Stimulated activated CD4-positive, alpha-beta T cell treated with anti-CD3 and anti-CD28 coated beads, Interleukin-15, amount 100 ng/mL, for 48 hours (primary cell): ENCODE data around the gene CNTNAP2.
"Not testable (repeated sequence)": the region's sequence is repeated elsewhere in the genome, so short reads cannot be mapped to it uniquely, and the experiment has no call there.

ENCODE experiments used
- DNase-seq, 2 donors: peaks; one replicate each; pipeline ENCODE4 v3.0.0-alpha.2; 2020; ENCODE audit warnings: low read depth in 2 of 2

CNTNAP2 gene

DNA sequence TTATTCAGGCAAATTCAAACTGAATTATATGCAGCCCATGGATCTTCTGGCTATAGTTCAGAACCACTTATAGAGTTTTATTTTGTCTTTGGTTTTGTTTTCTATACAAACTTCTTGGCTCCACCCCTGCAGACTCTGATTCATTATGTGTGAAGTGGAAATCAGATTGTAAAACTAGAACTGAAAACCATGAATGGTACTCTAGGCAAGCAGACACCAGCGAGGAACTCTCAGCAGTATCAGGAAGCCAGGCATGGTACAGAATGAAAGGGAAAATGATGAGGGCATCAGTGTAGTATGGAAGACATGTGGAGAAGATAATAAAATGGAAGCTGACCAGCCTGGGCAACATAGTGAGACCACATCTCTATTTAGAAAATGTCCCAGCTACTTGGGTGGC lies 1447.1 kb downstream of the CNTNAP2 start:
- DNase-seq: no peak

DNA sequence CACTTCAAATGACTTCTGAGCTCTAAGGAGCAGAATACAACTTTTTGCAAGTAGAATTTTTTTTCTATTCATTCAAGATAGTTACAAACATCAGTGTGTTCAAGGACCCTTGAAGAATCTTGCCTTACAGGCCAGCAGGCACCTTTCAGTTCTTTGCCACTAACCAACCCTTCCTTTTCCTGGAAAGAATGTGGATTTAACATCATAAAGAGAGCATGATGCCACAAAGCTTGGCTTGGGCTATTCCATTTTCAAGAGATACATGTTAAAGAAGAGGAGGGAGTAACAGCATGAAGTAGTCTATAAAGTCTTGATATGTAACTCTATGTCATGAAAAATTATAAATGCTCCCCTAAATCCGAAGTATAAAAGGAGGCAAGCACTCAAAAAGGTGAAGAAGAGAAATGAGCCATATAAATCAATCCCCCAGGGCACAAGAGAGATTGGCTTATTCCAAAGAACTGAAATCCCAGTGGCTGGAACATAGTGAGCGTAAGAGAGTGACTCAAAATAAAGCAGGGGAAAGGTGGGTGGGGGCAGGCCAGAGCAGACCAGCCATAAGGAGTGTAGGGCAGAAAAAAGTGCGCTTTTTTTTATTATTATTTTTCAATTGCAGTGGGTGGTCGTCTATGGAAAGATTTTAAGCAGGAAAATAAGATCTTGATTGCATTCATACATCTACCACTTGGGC lies 1448.3 kb downstream of the CNTNAP2 start:
- DNase-seq: no peak

DNA sequence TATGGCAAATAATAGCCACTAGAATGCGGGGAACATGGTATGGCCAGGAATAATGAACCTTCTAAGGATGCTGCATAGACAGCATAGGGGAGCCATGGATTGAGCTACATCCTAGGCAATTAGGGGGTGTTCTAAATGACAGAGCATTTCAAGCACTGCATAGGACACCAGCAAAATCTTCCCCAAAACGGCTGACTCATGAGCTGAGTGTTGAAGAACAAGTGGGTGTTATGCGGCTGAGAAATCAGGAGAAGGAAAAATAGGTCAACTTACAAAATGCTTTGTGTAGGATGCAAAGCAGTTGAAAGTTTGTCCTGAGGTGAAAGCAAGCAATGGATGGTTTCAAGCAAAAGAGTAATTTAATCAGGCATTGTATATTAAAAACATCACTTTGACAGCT lies 1450.4 kb downstream of the CNTNAP2 start:
- DNase-seq: no peak

DNA sequence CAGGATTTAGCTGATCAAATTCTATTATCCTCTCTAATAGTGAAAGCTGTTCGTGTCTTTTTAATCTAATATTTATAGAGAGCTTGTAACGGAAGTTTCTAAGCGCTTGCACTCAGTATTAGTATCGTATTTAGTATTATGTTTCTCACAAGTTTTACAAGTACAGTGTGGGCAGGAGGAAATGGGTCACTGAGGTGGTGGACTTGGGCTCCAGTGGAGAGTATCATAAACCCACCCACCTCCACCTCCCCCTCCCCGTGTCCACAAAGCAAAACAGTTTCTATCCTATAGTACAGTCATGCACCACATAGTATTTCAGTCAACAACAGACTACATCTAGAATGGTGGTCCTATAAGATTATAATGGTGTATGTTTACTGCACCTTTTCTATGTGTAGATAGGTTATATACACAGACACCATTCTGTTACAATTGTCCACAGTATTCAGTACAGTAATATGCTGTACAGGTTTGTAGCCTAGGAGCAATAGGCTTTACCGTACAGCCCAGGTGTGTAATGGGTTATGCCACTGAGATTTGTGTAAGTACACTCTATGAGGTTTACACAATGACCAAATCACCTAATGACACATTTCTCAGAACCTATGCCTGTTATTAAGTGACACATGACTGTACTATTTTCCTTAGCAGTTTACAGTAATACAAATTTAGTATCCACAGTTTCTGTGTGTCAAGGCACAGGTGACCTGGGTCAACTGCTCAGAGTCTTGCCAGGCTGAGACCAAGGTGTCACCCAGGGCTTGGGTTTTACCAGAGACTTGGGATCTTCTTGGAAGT lies 1452.7 kb downstream of the CNTNAP2 start:
- no peak for DNase-seq

DNA sequence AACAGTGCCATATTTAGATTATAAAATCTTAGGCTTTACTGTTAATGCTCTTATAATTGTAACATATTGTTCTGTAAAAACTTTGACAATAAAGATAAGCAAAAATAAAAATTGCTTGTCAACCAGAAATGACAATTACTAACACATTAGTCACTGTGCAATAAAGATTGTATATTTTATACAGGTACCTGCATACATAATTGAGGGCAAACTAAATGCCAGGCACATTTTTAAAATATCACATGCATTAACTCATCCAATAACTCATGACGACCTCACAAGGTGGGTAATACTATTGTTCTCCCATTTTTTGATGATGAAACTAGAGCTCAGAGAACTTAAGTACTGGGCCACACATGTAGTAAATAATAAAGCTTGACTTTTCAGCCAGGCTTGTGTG lies 1453.8 kb downstream of the CNTNAP2 start:
- DNase-seq: no peak

DNA sequence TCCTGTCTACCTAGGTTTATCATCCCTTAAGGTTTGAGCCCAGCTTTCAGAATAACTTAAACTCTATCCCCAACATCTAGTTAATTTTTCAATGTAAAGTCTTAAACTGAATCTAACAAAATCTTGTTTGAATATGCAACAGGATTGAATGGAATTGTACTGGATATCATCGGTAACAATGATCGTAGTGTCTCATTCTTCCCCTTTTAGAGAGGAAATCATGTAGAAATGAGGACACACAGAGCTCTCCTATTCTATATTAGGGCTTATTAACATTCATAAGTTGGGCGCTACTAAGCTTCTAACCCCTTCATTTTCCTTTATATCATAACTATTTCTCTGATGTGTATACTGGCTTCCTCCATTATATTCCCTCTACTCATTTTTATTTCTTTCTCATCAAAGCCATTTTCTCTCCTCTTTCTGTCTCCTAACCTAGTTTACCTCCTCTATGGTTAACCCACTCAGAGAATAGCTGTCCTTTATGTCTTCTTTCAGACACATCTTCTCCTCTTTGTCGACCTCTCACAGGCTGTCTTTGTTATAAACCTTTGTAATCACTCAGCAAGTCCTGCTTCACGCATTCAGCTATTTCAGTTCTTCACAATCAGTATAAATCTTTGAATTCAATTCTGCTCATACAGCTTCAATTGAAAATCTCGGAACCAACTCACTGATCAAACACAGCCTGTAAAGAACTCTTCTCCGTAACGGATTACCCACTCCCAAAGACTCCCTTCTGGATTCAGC lies 1455.0 kb downstream of the CNTNAP2 start:
- DNase-seq: no peak

DNA sequence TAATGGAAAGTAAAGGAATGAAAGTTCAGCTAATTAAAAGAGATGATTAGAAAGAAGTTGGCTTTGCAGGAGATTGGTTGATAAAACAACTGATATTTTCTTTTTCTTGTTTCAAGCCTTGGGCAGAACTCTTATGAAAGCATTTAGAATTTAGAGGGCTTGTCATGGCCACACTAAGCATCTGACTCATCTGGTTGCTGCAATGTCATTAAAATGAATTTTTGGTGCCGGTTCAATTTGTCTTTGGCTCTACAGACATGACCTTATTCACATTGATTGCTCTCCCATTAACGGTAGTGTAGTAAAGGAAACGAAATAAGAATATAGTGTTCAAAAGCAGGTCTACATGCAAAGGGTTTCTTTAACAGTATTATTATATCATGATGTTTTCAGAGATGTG lies 1461.6 kb downstream of the CNTNAP2 start:
- no peak for DNase-seq

DNA sequence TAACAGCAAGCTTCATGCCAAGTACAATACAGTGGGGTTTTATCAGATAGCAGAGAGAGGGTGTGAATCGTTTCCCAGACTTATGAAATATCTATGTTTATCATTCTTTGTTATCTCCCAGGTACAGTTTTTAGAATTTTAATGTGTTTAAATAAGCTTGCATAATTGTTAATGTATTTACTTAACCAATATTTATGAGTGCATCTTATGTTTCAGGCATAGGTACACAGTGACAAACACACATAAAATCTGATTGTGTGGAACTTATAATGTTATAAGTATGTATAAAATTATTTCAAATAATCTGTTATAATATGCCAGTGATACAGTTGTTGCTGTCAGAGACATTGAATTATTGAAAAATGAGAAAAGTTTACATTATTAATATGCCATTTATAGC lies 1462.5 kb downstream of the CNTNAP2 start:
- DNase-seq: no peak

DNA sequence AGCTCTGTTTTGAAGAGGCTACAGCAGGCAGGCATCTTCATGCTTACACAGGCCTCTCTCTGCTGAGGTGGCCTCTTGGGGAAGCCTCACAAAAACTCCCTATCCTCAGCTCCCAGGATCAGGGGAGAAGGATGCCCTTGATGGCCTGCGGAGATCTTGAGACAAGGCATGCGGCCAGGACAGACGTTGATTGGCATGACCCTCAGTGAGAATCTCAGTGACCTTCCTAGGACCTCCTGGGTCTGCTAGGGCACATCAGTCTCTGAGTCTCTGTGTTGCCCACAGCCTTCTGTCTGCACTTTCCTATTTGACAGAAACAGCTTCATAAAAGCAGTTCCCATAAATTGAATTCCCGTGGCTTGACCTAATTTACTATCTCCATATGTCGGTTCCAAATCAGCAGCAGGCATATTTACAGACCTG lies 1468.2 kb downstream of the CNTNAP2 start:
- no peak for DNase-seq

DNA sequence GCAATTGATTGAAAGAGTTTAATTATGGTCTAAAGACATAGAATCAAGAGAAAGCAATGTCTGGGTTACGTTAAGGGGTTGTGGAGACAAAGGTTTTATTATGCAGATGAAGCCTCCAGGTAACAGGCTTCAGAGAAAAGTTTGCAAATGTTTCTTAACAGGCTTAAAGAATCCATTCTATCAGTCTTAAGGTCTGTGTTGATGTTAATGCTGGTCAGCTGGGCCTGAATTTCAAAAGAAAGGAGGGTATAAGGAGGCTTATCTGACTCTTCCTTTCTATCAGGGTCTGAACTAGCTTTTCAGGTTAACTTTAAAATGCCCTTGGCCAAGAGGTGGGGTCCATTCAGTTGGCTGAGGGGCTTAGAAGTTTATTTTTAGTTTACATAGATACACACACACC lies 1469.5 kb downstream of the CNTNAP2 start:
- DNase-seq: no peak

DNA sequence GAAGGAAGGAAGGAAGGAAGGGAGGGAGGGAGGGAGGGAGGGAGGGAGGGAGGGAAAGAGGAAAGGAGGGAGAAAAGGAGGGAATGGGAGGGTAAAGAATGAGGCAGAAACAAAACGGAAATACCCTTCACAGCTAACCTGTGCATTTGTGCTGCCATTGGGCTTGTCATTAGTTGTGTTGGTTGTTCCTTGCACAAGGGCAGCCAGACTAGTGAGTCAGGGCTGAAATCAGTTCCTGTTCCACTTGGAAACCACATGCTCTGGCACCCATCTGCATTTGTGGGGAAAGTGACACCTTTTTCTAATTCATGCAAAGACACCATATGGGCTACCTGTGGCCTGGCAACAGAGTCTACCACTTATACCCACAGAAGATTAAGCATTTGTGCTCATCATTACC lies 1469.9 kb downstream of the CNTNAP2 start:
- no peak for DNase-seq

DNA sequence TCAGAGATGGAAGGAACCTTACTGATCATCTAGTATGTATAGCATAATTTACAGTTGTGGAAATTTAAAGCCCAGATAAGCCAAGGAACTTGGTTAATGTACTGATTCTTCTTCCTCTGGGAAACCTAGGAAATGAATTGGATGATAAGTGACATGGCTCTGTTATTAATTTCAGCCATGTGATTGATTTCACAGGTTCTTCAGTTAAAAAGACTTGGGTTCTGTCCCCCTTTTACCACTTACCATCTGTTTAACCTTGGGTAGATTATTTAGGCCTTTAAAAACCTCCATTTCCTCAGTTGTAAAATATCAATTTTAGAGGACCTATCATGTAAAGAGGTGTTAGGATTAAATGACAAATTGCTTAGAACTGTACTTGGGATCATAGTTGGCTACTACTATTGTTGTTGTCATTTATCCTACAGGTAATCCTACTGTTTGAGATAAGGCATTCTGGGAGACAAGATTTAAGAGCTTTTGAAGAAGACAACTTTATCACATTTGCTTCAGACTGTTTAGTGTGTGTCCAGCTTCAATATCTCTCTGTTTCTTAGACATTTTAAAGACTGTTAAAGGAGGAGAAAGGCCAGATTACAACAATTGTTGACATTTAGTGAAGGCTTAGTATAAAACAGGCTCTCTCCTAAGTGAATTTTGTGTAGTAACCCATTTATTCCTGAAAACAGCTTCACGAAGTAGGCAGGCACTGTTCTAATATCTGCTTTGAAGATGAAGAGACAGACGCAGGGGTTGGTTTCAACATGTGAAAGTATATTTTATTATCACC lies 1476.9 kb downstream of the CNTNAP2 start:
- no peak for DNase-seq

DNA sequence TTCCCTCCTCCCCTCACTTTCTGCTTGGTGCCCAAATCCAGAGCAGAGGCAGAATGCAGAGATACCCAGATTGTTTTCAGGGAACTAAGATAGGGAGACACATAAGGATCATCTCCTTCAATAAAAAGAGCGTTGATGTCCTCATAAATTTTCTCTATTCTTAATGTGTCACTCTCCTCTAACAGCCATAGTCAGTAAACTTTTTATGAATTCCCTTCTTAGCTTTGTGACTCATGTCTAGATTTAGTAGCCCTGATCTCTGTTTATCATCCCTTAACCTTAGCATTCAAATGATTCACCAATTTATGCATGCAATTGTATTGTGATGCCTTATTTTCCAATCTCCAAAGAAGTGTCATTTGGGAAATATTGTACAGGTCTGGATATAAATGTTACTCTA lies 1478.4 kb downstream of the CNTNAP2 start:
- no peak for DNase-seq

DNA sequence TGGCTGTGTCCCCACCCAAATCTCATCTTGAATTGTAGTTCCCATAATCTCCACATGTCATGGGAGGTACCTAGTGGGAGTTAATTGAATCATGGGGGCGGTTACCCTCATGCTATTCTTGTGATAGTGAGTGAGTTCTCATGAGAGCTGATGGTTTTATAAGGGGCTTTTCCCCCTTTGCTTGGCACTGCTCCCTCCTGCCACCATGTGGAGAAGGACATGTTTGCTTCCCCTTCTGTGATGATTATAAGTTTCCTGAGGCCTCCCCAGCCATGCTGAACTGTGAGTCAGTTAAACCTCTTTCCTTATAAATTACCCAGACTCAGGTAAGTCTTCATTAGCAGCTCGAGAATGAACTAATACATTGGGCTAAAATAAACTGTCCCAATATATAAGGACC lies 1482.1 kb downstream of the CNTNAP2 start:
- not testable (repeated sequence) for DNase-seq

DNA sequence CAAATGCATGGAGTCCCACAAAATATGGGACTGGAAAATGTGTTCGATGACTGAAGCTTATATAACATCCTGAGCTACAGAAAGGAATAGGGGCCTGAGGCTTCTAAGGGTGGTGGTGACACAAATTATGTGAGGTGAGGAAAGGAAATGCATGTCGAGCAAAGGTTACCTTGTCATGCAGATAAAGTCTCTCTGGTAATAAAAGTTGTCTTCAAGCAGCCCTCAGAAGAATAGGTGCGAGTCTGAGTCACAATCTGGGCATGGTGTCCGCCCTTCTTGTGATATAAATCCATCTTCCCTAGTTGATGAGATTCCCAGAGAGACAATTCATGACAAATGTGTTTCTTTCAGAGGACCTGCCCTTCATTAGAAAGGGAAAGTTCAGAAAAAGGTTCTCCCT lies 1488.7 kb downstream of the CNTNAP2 start:
- DNase-seq: no peak

DNA sequence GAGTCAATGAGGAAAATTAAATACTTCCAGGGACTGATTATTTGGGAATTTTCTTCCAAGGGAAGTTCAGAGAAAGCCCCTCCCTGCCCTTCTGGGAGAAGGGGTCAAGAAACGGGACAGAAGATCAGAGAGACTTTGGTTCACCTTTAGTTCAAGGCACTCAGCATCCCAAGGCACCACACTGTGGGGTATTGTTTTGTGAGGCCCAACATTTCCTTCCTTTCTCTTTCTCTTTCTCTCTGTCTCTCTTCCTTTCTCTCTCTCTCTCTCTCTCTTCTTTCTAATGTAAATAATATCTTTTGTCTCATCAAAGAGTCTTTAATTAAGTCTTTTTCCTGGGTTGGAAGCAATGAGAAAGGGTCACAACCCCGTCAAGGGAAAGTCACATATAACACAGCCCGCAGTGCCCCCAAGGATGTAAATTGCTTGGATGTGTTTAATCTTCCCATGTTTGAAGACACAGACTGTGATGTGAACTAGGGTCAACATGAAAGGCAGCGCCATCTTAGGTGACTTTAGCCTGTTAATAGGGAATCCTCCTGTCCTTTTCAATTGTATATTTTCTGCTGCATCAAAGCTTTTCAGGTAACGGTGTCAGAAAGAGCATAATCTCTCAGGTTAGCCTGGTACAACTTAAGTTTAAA lies 1490.7 kb downstream of the CNTNAP2 start:
- DNase-seq: no peak

DNA sequence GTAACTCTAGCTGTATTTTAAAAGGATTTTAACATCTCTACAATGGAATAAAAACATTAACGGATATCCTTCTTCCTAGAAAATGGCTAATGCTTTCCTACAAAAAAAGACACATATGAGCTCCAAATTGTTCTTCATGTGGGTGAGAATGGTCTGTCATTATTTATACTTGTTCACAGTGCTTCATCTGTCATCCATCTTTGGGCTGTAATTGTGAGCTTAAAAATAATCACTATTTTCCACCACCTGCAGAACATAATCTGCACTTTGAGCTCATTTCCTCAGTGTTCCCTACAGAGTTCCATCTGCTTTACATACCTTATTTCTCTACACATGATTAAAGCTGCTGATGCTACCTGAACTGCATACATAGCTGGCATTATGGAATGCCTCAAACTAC lies 1494.8 kb downstream of the CNTNAP2 start:
- no peak for DNase-seq

DNA sequence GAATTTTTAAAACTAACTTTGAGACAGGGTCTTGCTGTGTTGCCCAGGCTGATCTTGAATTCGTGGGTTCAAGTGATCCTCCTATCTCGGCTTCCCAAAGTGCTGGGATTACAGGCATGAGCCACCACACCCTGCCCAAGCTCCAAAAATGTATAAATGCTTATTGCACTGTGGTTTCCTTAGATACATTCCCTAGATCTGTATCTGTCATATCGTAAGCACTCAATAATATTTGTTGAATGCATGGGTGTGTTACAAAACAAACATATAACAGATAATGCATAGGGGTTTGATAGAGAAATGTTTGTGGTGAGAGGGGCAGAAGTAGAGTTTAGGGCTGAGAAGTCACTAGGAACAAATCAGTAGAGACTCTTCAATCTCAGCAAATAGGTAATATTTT lies 1518.7 kb downstream of the CNTNAP2 start:
- no peak for DNase-seq

DNA sequence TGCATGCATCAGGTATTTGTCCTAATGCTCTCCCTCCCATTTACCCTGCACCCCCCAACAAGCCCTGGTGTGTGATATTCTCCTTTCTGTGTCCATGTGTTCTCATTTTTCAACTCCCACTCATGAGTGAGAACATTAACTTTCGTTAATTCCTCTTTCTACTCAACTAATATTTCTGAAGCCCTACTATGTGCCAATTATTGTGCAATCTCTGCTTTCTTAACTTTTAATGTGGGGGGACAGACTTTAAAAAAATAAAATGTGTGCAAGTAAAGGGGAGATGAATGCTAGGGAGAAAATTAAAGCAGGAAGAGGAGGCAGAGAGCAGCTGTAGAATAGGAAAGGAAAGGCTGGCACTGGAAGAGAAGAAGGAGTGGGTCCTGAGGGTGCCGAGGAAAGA lies 1520.0 kb downstream of the CNTNAP2 start:
- no peak for DNase-seq

DNA sequence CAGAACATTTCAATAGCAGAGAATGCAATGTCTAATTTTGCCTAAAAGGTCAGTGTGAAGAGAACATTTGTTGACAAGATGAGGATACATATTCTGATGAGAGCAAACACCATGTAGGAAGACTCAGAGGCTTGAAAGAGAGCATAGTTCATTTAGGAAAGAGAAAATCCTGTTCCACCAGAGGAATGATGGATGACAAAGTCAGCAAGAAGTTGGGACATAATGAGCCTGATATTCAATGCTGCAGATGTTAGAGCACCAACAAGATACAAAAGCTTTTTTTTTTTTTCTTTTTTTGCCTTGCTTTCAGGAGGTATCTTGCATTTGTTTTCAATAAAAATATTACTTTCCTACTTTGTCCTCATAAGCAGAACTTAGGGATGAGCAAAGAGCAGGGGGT lies 1522.0 kb downstream of the CNTNAP2 start:
- DNase-seq: no peak

DNA sequence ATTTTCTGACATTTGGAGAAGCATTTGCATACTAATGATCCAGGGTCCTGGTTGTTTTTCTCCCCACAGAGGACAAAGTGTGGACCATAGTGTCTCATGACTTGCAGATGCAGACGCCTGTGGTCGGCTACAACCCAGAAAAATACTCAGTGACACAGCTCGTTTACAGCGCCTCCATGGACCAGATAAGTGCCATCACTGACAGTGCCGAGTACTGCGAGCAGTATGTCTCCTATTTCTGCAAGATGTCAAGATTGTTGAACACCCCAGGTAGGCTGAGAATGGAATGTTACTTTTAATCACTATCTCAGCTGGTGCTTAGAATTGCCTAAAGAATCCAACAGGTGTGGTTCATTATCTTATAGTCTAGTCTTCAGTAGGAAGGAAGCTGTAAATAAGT lies 1522.4 kb downstream of the CNTNAP2 start:
- no peak for DNase-seq
